ENCODE results near the gene TGFBI.

Gene TGFBI

GRCh38 chr5:136028782-136029742 is at the start of gene TGFBI:
Gene TGFBI, plus strand, starts transcription at chr5:136028988. Its CDS starts 68 bp downstream, at chr5:136029056.
- peak; percentile 92 for DNase-seq (ENCODE audit: low spot score)

- no peak for DNase-seq (ENCODE audit: low spot score)
These were observed 49.8 kb upstream of the TGFBI start for GRCh38 chr5:135978993-135979392.

- no peak for DNase-seq (ENCODE audit: low spot score)
These were observed 49.3 kb upstream of the TGFBI start for GRCh38 chr5:135979510-135979909.

GRCh38 chr5:135980620-135981019 is 48.2 kb upstream of the TGFBI start:
- DNase-seq (ENCODE audit: low spot score) = no peak

GRCh38 chr5:135985951-135986350 is 42.8 kb upstream of the TGFBI start:
- DNase-seq (ENCODE audit: low spot score) = no peak

- DNase-seq (ENCODE audit: low spot score) = no peak
These were observed 42.4 kb upstream of the TGFBI start for GRCh38 chr5:135986401-135986800.

- DNase-seq (ENCODE audit: low spot score) = no peak
These were observed 41.8 kb upstream of the TGFBI start for GRCh38 chr5:135986891-135987401.

- no peak for DNase-seq (ENCODE audit: low spot score)
These were observed 40.2 kb upstream of the TGFBI start for GRCh38 chr5:135988546-135988945.

GRCh38 chr5:135989686-135990085 is 39.1 kb upstream of the TGFBI start:
- DNase-seq (ENCODE audit: low spot score) = no peak

- DNase-seq (ENCODE audit: low spot score) = no peak
These were observed 38.1 kb upstream of the TGFBI start for GRCh38 chr5:135990528-135991255.

- no peak for DNase-seq (ENCODE audit: low spot score)
These were observed 37.4 kb upstream of the TGFBI start for GRCh38 chr5:135991429-135991828.

GRCh38 chr5:135993335-135993879 is 35.4 kb upstream of the TGFBI start:
- no peak for DNase-seq (ENCODE audit: low spot score)

- DNase-seq (ENCODE audit: low spot score) = no peak
These were observed 34.7 kb upstream of the TGFBI start for GRCh38 chr5:135993880-135994636.

GRCh38 chr5:135995976-135996375 is 32.8 kb upstream of the TGFBI start:
- DNase-seq (ENCODE audit: low spot score) = no peak

- no peak for DNase-seq (ENCODE audit: low spot score)
These were observed 32.2 kb upstream of the TGFBI start for GRCh38 chr5:135996611-135997010.

GRCh38 chr5:135997673-135998335 is 31.0 kb upstream of the TGFBI start:
- DNase-seq (ENCODE audit: low spot score) = peak; percentile 48

GRCh38 chr5:135998889-135999288 is 29.9 kb upstream of the TGFBI start:
- no peak for DNase-seq (ENCODE audit: low spot score)

GRCh38 chr5:135999406-136000139 is 29.2 kb upstream of the TGFBI start:
- no peak for DNase-seq (ENCODE audit: low spot score)

- no peak for DNase-seq (ENCODE audit: low spot score)
These were observed 28.6 kb upstream of the TGFBI start for GRCh38 chr5:136000147-136000546.

GRCh38 chr5:136000932-136001331 is 27.9 kb upstream of the TGFBI start:
- DNase-seq (ENCODE audit: low spot score) = no peak
